Neural progenitor cell (in vitro differentiated cells): ENCODE measurements around the gene ADGRE2.

Source experiments
- CTCF ChIP-seq: fragments of 200-600 bp; sonication (generic); IDR thresholded peaks from 2 replicates; pipeline ENCODE4 v1.5.1; 2017; ENCODE audit warnings: antibody characterized with exemption, mild to moderate bottlenecking
- EZH2 ChIP-seq: fragments of 200-600 bp; sonication (generic); IDR thresholded peaks from 2 replicates; pipeline ENCODE4 v1.6.1; 2017; ENCODE audit warnings: antibody characterized with exemption, mild to moderate bottlenecking, moderate library complexity

- no peak for TF ChIP-seq CTCF
- no peak for TF ChIP-seq EZH2
Observed at GRCh38 chr19:14767466-14767971, 10.8 kb downstream of the ADGRE2 start.
